Endodermal cell (in vitro differentiated cells): ENCODE results near the gene HAPSTR1. TPM values are rescaled to one million over a fixed set of nuclear protein-coding genes. Genes with fewer than 3 reads are reported as not detected.

Experiments used
- DNase-seq: peaks from one replicate; pipeline ENCODE4 v3.0.0-alpha.2; 2017
- H3K27ac ChIP-seq: 2 replicates; pipeline ENCODE4 v1.5.1; 2013; ENCODE audit warnings: mild to moderate bottlenecking, low read depth, low read length, moderate library complexity
- H3K27me3 ChIP-seq: 2 replicates; pipeline ENCODE4 v1.6.1; 2013; ENCODE audit warnings: mild to moderate bottlenecking, low read length, moderate library complexity; ENCODE audit not compliant: insufficient read depth, control insufficient read depth, poor library complexity, severe bottlenecking
- H3K36me3 ChIP-seq: 2 replicates; pipeline ENCODE4 v1.7.0; 2013; ENCODE audit warnings: mild to moderate bottlenecking, low read length, moderate library complexity; ENCODE audit not compliant: control insufficient read depth, insufficient read depth
- H3K4me1 ChIP-seq: one replicate; pipeline ENCODE4 v1.7.0; 2013; ENCODE audit warnings: low read length; ENCODE audit not compliant: control insufficient read depth, insufficient read depth
- H3K4me3 ChIP-seq: 2 replicates; pipeline ENCODE4 v1.5.1; 2013; ENCODE audit warnings: mild to moderate bottlenecking, low read length, moderate library complexity
- H3K9ac ChIP-seq: 2 replicates; pipeline ENCODE4 v1.6.1; 2013; ENCODE audit warnings: mild to moderate bottlenecking, low read length, moderate library complexity; ENCODE audit not compliant: poor library complexity, severe bottlenecking; ENCODE audit errors: extremely low read depth
- H3K9me3 ChIP-seq: 2 replicates; pipeline ENCODE4 v1.6.1; 2013; ENCODE audit warnings: mild to moderate bottlenecking, low read length, moderate library complexity; ENCODE audit not compliant: control insufficient read depth
- H3K27ac Mint-ChIP-seq: 2 replicates; pipeline ENCODE4 v1.8.0; 2020; ENCODE audit warnings: mixed read lengths
- H3K27me3 Mint-ChIP-seq: 2 replicates; pipeline ENCODE4 v1.8.0; 2021; ENCODE audit warnings: mild to moderate bottlenecking, mixed read lengths; ENCODE audit not compliant: insufficient read depth
- H3K36me3 Mint-ChIP-seq: 2 replicates; pipeline ENCODE4 v1.8.0; 2020; ENCODE audit warnings: low read depth, mixed read lengths
- H3K4me1 Mint-ChIP-seq: 2 replicates; pipeline ENCODE4 v1.8.0; 2020; ENCODE audit warnings: mixed read lengths
- H3K4me3 Mint-ChIP-seq: 2 replicates; pipeline ENCODE4 v1.8.0; 2020; ENCODE audit warnings: mild to moderate bottlenecking, moderate library complexity, mixed read lengths
- H3K9me3 Mint-ChIP-seq: 2 replicates; pipeline ENCODE4 v1.8.0; 2020; ENCODE audit warnings: mild to moderate bottlenecking, mixed read lengths
- WGBS, 2 experiments: methylation state at CpG; one replicate each; pipeline versions ENCODE4 v1.1.5 to v1.1.7; 2013; ENCODE audit warnings: missing lambda C conversion rate in 2 of 2, mixed read lengths in 1 of 2; ENCODE audit not compliant: insufficient coverage in 1 of 2, insufficient read length in 1 of 2; 5-methylcytosine and 5-hydroxymethylcytosine counted together
- total RNA-seq, 2 donors: library from RNA; stranded (reverse); fragmentation: NEBNext Ultra II Directional in 1 of 2; extraction: Animal tissue kit (Norgen Biotek cat#: 25700) in 1 of 2; gene quantifications; 2 replicates in 1 of 2; 3 replicates in 1 of 2; pipeline ENCODE4 v1.2.1, GENCODE V29; 2021
- TF ChIP-seq, protein P1 (sequence below): fragments of 200-600 bp; sonication (generic); conservative IDR thresholded peaks from 2 replicates; pipeline ENCODE4 v1.5.0; 2021; ENCODE audit warnings: antibody characterized with exemption, mild to moderate bottlenecking

HAPSTR1 gene
- total RNA-seq, 2 donors from 2014 or later, result 60.9 to 68.5 TPM

DNA sequence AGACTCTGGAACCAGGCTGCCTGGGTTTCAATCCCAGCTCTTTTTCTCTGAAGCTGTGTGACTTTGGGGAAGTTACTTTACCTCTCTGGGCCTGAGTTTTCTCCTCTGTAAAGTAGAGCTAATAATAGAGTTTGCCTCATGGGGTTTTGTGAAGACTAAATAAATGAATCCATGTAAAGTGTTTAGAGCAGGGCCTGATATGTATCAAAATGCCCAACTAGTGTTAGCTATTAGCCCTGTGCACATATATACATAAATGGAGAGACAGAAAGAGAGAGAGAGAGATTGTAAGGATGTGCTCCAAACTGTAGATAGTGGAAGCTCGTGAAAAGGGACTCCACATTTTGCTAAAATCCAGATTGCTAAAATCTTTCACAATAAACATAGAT is 44.8 kb upstream of the HAPSTR1 start:
- no peak overlapping the region for H3K4me3 Mint-ChIP-seq
- no peaks in the 10 kb centered on the region for H3K4me1 ChIP-seq
- H3K4me1 Mint-ChIP-seq, result no peaks in the 10 kb centered on the region
- H3K36me3 ChIP-seq, result no peaks in the 10 kb centered on the region
- H3K9ac ChIP-seq, result no peak overlapping the region
- no peaks in the 10 kb centered on the region for H3K9me3 ChIP-seq
- H3K27me3 Mint-ChIP-seq, result no peaks in the 10 kb centered on the region
- no peaks in the 10 kb centered on the region for H3K36me3 Mint-ChIP-seq
- TF ChIP-seq, protein P1, sequence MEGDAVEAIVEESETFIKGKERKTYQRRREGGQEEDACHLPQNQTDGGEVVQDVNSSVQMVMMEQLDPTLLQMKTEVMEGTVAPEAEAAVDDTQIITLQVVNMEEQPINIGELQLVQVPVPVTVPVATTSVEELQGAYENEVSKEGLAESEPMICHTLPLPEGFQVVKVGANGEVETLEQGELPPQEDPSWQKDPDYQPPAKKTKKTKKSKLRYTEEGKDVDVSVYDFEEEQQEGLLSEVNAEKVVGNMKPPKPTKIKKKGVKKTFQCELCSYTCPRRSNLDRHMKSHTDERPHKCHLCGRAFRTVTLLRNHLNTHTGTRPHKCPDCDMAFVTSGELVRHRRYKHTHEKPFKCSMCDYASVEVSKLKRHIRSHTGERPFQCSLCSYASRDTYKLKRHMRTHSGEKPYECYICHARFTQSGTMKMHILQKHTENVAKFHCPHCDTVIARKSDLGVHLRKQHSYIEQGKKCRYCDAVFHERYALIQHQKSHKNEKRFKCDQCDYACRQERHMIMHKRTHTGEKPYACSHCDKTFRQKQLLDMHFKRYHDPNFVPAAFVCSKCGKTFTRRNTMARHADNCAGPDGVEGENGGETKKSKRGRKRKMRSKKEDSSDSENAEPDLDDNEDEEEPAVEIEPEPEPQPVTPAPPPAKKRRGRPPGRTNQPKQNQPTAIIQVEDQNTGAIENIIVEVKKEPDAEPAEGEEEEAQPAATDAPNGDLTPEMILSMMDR, result no peak
- H3K9me3 Mint-ChIP-seq, result peaks cover 5% of the 10 kb centered on the region
- H3K27ac Mint-ChIP-seq, result no peak overlapping the region
- H3K27me3 ChIP-seq, result no peaks in the 10 kb centered on the region
- DNase-seq, result no peak
- H3K27ac ChIP-seq, result no peak overlapping the region
- WGBS, 2 experiments, result no CpG with 5 or more reads among the region's 1 CpG
- no peak overlapping the region for H3K4me3 ChIP-seq

DNA sequence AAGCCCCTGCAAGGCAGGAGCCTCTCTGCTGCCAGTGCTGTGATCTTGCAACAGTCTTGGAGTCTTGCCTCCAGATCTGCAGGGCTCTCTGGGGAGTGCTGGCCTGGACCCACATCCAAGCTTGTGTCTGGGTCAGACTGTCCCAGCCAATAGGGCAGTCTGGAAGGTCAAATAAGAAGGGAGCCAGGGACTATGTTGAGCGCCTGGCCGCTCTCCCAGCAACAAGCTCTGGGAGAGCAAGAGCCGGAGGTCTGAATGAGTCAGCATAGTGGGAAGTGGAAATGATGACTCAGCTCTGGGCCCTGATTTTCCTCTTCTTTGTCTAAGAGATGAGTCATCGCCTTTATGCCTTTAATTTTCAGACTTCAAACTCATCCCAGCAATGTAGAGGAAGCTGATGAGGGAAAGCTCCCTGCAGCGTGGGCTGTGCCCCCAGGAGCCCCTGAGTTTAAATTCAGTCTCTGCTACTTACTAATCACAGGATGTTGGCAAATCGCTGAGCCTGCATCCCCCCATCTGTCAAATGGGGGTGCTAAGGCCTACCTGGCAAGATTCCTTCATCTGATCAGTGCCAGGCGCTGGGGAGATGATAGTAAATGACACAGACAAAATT is 43.6 kb upstream of the HAPSTR1 start:
- WGBS, 2 experiments, result 17 to 52% methylated on average over 5 to 7 of the region's 7 CpGs
- Mint-ChIP-seq H3K9me3 (peaks cover 3% of the 10 kb centered on the region), H3K27ac (peak overlapping the region; percentile 80), H3K27me3 (no peaks in the 10 kb centered on the region), H3K36me3 (no peaks in the 10 kb centered on the region), H3K4me3 (no peak overlapping the region), H3K4me1 (peaks cover 1% of the 10 kb centered on the region)
- peak; percentile 86 for DNase-seq
- Histone ChIP-seq H3K36me3 (no peaks in the 10 kb centered on the region), H3K9me3 (no peaks in the 10 kb centered on the region), H3K4me1 (no peaks in the 10 kb centered on the region), H3K4me3 (no peak overlapping the region), H3K27me3 (no peaks in the 10 kb centered on the region), H3K9ac (no peak overlapping the region), H3K27ac (peak overlapping the region; percentile 85)
- TF ChIP-seq, protein P1, result no peak

DNA sequence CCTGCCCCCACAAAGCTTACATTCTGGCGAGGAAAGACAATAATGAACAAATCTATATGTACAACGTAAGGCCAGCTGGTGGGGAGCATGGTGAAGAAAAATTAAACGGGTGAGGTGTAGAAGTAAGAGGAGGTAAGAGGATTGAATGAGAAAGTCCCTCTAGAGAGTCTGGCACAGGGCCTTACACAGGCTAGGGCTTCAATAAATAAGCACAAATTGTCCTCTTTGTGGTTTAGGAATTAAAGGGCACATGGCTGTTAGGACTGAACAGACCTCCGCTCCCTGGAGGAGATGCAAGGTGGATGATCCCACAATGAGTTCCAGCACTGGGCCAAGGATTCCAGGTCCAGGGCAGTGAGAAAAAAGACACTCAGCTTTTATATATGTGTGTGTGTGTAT is 43.1 kb upstream of the HAPSTR1 start:
- Mint-ChIP-seq H3K27ac (peak overlapping the region; percentile 80), H3K27me3 (no peaks in the 10 kb centered on the region), H3K9me3 (peaks cover 1% of the 10 kb centered on the region), H3K36me3 (no peaks in the 10 kb centered on the region), H3K4me1 (peaks cover 4% of the 10 kb centered on the region), H3K4me3 (no peak overlapping the region)
- WGBS, 2 experiments, result 74 to 78% methylated on average over 4 of the region's 4 CpGs
- H3K27me3 ChIP-seq, result no peaks in the 10 kb centered on the region
- H3K36me3 ChIP-seq, result no peaks in the 10 kb centered on the region
- H3K9ac ChIP-seq, result no peak overlapping the region
- TF ChIP-seq, protein P1, result no peak
- DNase-seq, result no peak
- no peaks in the 10 kb centered on the region for H3K9me3 ChIP-seq
- H3K4me3 ChIP-seq, result no peak overlapping the region
- H3K4me1 ChIP-seq, result no peaks in the 10 kb centered on the region
- peak overlapping the region; percentile 85 for H3K27ac ChIP-seq
